Measurements from ENCODE around the gene C2orf76. TPM values are rescaled to one million over a fixed set of nuclear protein-coding genes. Genes with fewer than 3 reads are reported as not detected.

C2orf76 gene
- total RNA-seq, 1 donor from 2014 or later = 6.5 TPM

- intact Hi-C loops (cut with micrococcal nuclease) = no loop called here
- ATAC-seq (no peak), DNase-seq (no peak)
Measured at GRCh38 chr2:119308793-119309330, 57.8 kb downstream of the C2orf76 start.

GRCh38 chr2:119307419-119308140 lies 59.1 kb downstream of the C2orf76 start:
- ATAC-seq = no peak
- intact Hi-C loops (cut with micrococcal nuclease) = no loop called here
- no peak for DNase-seq

- ATAC-seq (peak; percentile 64), DNase-seq (no peak)
- intact Hi-C loops (cut with micrococcal nuclease) = no loop called here
Measured at GRCh38 chr2:119306196-119306590, 60.4 kb downstream of the C2orf76 start.

- ATAC-seq = peak; percentile 49
- intact Hi-C loops (cut with micrococcal nuclease) = no loop called here
- DNase-seq = no peak
Measured at GRCh38 chr2:119305497-119306195, 61.0 kb downstream of the C2orf76 start.

- intact Hi-C loops (cut with micrococcal nuclease) = no loop called here
- DNase-seq = no peak
- peak; percentile 28 for ATAC-seq
Measured at GRCh38 chr2:119304847-119305246, 61.8 kb downstream of the C2orf76 start.

GRCh38 chr2:119301413-119301812 lies 65.2 kb downstream of the C2orf76 start:
- intact Hi-C loops (cut with micrococcal nuclease) = no loop called here
- DNase-seq = no peak
- ATAC-seq = no peak

- no peak for DNase-seq
- no peak for ATAC-seq
- intact Hi-C loops (cut with micrococcal nuclease) = no loop called here
Measured at GRCh38 chr2:119295688-119296375, 70.8 kb downstream of the C2orf76 start.

- intact Hi-C loops (cut with micrococcal nuclease) = no loop called here
- ATAC-seq (no peak), DNase-seq (no peak)
Measured at GRCh38 chr2:119294671-119295070, 72.0 kb downstream of the C2orf76 start.

GRCh38 chr2:119293900-119294299 lies 72.7 kb downstream of the C2orf76 start:
- DNase-seq (no peak), ATAC-seq (peak; percentile 73)

GRCh38 chr2:119293254-119293653 lies 73.4 kb downstream of the C2orf76 start:
- intact Hi-C loops (cut with micrococcal nuclease) = no loop called here
- DNase-seq = no peak
- no peak for ATAC-seq

More at GRCh38 chr2:119293900-119294299, 72.7 kb downstream of the C2orf76 start:
- intact Hi-C loops (cut with micrococcal nuclease) = no loop called here

GRCh38 chr2:119292226-119292625 lies 74.4 kb downstream of the C2orf76 start:
- intact Hi-C loops (cut with micrococcal nuclease) = no loop called here
- DNase-seq = no peak
- no peak for ATAC-seq

GRCh38 chr2:119291588-119292167 lies 75.0 kb downstream of the C2orf76 start:
- intact Hi-C loops (cut with micrococcal nuclease) = no loop called here
- DNase-seq (no peak), ATAC-seq (no peak)

GRCh38 chr2:119290859-119291587 lies 75.6 kb downstream of the C2orf76 start:
- peak; percentile 80 for ATAC-seq
- intact Hi-C loops (cut with micrococcal nuclease) = no loop called here
- DNase-seq = peak; percentile 86

- intact Hi-C loops (cut with micrococcal nuclease) = no loop called here
- ATAC-seq (no peak), DNase-seq (no peak)
Measured at GRCh38 chr2:119289642-119290041, 77.0 kb downstream of the C2orf76 start.

GRCh38 chr2:119289093-119289492 lies 77.5 kb downstream of the C2orf76 start:
- intact Hi-C loops (cut with micrococcal nuclease) = no loop called here
- peak; percentile 52 for ATAC-seq
- no peak for DNase-seq

- ATAC-seq (no peak), DNase-seq (no peak)
- intact Hi-C loops (cut with micrococcal nuclease) = no loop called here
Measured at GRCh38 chr2:119288576-119288975, 78.1 kb downstream of the C2orf76 start.

GRCh38 chr2:119286661-119287060 lies 80.0 kb downstream of the C2orf76 start:
- ATAC-seq = no peak
- intact Hi-C loops (cut with micrococcal nuclease) = no loop called here
- DNase-seq = no peak

- intact Hi-C loops (cut with micrococcal nuclease) = no loop called here
- DNase-seq (peak; percentile 64), ATAC-seq (peak; percentile 72)
Measured at GRCh38 chr2:119283873-119284331, 82.7 kb downstream of the C2orf76 start.

GRCh38 chr2:119282996-119283511 lies 83.6 kb downstream of the C2orf76 start:
- intact Hi-C loops (cut with micrococcal nuclease) = no loop called here
- DNase-seq (peak; percentile 81), ATAC-seq (peak; percentile 92)
